ENCODE data around the gene SLCO4A1.
A peak's percentile ranks its signal among the peaks of the same experiment; 100 is the strongest.

SLCO4A1 gene, protein sequence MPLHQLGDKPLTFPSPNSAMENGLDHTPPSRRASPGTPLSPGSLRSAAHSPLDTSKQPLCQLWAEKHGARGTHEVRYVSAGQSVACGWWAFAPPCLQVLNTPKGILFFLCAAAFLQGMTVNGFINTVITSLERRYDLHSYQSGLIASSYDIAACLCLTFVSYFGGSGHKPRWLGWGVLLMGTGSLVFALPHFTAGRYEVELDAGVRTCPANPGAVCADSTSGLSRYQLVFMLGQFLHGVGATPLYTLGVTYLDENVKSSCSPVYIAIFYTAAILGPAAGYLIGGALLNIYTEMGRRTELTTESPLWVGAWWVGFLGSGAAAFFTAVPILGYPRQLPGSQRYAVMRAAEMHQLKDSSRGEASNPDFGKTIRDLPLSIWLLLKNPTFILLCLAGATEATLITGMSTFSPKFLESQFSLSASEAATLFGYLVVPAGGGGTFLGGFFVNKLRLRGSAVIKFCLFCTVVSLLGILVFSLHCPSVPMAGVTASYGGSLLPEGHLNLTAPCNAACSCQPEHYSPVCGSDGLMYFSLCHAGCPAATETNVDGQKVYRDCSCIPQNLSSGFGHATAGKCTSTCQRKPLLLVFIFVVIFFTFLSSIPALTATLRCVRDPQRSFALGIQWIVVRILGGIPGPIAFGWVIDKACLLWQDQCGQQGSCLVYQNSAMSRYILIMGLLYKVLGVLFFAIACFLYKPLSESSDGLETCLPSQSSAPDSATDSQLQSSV

DNA sequence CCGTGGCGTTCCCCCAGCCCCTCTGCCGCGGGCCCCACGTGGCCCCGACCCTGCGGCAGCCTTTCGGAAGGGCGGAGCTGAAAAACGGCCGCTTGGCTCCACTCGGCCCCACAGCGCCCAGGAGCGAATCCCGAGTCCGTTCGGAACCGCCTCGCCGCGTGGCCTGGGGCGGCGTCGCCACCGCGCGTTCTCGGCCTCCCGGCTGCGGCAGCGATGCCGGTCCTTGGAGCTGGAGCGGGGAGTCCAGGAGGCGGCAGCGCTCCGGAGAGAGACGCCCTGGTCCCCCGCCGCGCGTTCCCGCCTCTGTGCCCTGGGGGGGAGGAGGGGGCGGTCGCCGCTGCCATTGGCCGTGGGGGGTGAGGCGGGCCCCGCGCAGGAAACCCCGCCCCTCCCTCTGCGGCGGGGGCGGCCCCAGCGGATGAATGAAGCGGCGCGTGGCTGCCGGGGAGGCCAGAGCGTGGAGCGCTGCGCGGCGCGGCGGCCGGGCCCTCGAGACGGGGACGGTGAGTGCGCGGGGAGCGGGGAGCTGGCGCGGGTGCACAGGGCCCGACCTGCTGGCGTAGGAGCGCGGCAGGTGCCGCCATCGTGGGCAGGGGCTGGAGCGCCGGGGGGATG, at the start of gene SLCO4A1:
TSS of gene SLCO4A1 (plus strand) at position 453 of the 615 bp plus-strand sequence. CDS start 13,952 bp downstream, outside the sequence.
- peak in 34 of 56 donors; percentile 13 to 68 (median 32) for DNase-seq

DNA sequence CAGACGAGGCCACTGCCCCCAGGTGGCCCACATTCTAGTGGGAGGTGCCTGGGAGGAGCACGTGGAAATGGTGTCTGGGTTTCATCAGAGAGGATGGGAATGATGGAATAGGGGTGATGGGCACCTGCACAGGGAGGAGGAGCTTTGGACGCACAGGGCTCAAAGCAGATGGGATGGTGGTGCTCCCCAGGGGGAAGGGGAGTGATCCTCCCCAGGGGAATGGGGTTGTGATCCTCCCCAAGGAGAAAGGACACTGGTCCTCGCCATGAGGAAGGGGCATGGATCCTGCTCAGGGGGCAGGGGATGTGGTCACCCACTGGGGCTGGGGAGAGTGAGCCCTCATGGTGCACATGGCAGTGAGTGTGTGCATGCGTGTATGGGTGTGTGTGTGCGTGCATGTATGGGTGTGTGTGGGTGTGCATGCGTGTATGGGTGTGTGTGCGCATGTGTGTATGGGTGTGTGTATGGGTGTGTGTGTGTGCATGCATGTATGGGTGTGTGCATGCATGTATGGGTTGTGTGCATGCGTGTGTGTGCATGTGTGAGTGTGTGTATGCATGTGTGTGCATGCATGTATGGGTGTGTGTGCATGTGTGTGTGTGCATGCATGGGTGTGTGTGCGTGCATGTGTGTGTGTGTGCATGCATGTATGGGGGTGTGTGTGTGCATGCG, 49.7 kb upstream of the SLCO4A1 start:
- no peak for DNase-seq

DNA sequence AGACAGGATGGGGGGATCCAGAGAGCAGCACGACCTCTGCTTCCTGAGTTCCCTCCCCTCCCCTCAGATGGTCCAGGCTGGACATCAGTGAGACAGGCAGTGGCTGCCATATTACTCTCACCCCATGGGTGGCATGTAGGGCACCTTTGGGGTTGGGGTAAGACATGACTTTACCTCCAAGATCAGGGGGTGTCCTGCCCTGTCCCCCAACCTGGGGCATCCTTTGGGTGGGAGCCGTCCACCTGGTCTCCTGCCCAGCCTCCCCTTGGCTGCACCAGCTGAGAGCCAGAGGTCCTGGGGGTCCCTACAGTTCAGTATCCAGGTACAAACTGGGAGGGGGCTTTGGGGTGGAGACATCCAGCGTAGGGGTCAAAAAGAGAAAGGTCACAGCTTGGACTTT, 48.7 kb upstream of the SLCO4A1 start:
- DNase-seq = no peak

DNA sequence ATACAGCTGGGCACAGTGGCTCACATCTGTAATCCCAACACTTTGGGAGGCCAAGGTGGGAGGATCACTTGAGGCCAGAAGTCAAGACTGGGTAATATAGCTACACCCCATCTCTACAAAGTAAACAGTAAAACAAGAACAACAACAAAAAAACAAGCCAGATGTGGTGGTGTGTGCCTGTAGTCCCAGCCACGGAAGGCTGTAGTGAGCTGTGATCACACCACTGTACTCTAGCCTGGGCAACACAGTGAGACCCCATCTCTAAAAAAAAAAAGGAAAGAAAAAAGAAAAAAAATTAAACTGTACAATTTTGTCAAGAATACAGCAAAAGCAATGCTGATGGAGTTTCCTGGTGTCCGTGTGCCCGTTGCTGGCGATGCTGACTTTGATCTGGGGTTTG, 47.2 kb upstream of the SLCO4A1 start:
- DNase-seq = no peak

DNA sequence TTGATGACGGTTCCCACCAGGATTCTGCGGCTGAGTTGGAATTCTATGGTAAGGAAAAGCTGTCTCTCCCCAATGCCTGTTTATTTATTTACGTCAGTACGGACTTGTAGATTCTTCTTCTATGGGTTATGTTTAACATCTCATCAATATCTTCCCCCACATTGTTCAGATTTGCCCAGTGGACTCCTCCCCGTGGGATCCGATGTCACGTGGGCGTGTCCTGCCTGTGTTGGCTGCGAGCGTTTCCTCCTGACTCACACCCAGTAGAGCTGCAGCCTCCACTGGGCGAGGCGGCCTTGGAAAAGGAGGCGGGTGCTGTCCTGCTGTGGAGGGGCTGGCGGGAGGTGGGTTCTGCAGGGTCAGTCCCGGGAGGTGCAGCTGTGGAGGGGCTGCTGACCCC, 46.8 kb upstream of the SLCO4A1 start:
- peak in 1 of 56 donors; percentile 41 for DNase-seq

DNA sequence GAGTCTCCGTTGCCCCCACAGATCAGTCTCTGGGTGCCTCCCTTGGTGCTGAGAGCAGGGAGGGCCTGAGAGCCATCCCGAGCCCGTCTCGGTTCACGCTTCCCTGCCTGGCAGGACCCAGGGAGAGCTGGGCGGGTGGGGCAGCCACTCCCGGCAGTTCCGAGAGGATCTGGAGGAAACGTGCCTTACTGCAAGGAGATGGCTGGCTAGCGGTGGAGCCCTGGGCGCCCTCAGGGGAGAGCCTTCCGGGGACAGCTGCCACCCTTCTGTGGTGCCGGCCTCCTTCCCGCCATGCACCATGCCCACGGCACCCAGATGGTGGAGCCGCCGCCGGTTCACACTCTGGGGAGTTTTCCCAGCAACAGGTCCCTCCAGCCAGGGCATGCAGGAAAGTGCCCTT, 45.8 kb upstream of the SLCO4A1 start:
- no peak for DNase-seq

DNA sequence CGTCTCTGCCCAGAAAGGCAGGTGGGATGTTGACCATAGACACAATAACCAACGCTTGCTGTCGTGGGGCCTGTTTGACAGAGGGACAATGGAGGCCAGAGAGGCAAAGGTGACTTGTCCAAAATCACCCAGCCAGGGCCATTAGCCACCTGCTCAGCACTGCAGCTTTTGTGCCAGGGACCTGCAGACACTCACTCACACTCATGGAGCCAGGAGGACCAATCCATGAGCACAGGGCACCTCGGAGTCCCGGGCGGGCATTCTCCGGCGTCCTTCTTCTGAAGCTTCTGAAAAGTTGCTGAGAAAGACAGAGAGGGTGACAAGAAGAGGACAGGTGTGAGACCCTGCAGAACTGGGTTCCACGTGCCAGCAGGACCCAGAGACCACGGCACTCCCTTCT, 45.4 kb upstream of the SLCO4A1 start:
- no peak for DNase-seq

DNA sequence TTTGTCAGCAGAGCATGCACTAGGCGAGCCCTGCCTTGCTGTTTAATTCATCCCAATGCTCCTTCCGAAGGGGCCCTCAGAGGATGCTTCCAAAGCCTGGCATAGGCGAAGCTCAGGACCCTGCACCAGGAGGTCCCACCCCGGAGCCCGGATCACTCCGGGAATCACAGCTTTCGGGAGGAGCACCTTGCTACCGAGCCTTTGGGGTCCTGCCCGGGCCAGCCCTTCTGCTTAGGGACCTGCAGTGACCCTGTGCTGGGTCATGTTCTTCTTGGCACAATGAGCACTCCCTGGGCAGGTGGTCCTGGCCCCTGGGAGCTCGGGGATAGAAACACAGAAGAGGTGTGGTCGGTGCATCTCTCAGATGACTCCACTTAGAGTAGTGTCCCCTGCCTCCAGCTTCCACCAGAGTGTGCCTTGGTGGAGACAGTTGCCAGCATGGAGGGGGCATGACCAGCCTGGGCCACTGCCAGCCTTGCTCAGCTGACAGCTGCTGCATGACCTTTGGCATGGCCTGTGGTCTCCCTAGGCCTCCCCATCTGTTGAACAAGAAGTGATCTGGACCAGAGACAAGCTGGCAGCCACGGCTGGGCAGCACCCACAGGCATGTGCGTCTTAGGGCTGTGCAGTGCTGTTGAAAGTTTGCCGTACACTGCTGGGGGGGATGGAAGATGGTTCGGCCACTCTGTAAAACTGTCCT, 44.7 kb upstream of the SLCO4A1 start:
- no peak for DNase-seq

DNA sequence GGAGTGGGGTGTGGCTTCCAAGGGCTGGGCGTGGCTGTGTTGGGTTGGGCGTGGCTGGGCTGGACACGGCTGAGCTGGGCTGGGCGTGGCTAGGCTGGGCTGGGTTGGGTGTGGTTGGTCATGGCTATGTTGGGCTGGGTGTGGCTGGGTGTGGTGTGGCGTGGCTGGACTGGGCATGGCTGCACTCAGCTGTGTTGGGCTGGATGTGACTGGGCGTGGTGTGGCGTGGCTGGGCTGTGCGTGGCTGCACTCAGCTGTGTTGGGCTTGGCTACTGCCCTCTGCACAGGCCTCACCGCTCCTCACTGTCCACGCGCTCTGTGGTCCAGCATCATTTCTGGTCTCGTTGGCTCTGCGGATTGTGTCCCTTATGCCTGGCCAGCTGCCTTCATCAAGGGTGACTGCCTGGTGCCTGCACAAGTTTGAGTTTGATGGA, 43.5 kb upstream of the SLCO4A1 start:
- DNase-seq = no peak

DNA sequence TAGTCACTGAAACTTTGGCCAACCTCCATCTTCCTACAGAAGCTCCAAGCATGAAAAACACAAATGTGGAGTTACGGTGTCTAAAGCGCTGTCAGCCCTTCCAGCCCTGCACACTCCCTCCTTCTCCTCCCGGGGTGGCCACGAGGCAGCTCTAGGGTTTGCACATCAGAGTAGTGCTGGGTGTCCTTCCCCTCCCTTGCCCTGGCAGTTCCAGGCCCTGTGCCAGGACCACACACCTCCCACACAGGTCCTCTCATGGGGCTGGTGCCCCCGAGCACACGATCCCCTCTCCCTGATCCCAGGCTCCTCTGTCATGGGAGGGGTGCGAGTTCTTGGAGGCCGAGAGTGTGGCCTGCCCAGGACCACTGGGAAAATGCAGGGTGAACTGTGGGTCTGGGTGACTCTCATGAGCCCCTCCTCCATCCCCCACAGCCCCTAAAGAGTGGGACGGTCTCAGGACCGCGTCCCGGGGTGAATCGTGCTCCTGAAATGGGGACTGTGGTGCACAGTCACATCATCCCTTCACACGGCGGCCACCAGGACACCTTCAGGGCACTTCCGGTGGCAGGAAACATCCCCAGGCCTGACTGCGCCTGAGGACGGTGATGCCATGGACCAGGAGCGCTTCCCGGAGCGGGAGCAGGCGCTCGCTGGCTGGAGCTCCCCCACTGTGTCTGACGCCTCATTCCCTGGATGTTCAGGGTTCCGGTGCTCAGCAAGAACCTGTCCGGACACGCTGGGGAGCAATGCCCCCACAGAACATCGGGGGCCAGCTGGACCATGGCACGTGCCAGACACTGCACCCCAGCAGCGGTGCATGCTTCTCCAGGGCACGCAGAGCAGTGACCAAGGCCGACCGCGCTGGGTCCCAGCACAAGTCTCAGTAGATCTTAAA, 42.8 kb upstream of the SLCO4A1 start:
- no peak for DNase-seq

DNA sequence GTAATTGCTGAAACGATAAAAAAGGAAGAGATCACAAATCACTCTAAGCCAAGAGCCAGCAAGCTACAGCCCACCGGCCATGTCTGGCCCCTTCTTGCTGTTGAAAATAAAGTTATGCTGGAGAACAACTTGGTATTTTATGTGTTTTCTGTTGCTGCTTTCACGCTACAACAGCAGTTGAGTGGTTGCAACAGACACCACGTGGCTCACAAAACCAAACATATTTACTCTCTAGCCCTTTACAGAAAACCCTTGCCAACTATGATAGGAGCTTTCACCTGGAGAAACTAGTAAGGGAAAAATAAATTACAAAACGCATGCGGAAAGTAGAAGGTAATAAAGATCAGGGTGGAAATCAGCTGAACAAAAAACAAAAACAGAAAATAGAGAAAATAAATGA, 41.1 kb upstream of the SLCO4A1 start:
- no peak for DNase-seq

DNA sequence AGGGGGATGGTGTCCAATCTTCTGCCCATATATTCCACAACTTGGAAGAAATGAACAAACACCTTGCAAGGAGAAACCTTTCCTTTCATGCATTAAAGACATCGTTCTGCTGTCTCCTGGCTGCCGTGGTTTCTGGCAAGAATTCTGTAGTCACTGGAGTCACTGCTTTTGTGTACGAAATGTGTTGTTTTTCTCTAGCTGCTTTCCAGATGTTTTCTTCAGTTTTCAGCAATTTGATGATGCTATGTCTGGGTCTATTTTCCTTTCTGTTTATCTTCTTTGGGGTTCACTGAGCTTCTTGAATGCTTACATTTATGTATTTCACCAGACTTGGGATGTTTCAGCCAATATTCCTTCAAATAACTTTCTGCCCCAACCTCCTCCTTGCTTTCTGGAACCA, 40.6 kb upstream of the SLCO4A1 start:
- DNase-seq = no peak

DNA sequence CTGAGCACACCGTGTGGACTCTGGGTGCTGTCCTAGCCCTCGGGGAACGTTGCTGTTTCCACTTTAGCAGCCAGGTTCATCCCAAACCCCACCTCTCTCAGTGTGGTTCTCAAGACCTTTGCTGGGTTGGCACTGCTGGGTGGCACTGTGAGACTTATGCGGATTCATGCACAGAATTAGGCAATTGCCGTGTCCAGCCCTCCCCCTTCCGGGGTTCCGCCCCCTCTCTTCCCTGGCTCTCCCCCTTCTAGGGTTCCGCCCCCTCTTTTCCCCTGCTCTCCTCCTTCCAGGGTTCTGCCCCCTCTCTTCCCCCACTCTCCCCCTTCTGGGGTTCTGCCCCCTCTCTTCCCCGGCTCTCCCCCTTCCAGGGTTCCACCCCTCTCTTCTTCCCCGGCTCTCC, 39.8 kb upstream of the SLCO4A1 start:
- no peak for DNase-seq

DNA sequence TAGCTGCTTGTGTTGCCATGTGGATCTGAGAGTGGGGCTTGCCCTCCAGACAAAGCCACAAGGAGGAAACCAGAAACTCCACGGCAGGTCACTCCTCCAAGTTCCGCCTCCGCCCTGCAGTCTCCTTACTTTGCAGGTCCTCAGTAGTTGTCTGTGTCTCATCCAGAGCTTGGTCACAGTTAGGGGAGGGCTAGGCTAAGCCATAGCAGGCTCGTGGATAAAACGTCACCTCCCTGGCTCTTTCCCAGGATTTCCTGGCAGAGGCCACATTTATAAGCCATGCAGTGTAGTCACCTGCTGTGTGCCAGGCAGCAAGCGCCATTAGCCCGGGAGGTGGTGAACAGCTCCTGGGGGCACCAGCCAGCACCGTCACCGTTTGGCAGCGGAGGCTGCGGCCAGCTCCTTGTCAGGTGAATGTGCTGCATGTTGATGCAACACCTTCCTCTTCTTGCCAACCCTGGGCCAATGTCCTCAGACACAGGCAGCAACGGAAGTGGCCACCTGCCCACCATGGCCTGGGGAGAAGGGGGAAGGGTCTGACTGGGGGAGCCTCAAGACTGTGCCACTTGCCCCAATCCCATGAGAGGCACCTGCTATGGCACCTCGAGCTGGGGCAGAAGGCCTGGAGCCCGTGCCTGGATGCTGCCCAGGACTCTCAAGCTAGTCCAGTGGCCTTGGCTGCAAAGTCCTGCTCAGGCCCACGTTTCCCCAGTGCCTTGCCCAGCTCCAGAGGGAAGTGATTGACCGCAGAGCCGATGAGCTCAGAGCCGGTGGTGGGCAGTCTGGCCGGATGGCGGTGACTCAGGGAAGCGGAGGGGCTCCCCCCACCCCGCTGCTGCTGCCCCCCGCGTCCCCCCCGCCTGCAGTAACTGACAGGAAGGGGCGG, 39.0 kb upstream of the SLCO4A1 start:
- DNase-seq = peak in 8 of 56 donors; percentile 11 to 46 (median 23)

DNA sequence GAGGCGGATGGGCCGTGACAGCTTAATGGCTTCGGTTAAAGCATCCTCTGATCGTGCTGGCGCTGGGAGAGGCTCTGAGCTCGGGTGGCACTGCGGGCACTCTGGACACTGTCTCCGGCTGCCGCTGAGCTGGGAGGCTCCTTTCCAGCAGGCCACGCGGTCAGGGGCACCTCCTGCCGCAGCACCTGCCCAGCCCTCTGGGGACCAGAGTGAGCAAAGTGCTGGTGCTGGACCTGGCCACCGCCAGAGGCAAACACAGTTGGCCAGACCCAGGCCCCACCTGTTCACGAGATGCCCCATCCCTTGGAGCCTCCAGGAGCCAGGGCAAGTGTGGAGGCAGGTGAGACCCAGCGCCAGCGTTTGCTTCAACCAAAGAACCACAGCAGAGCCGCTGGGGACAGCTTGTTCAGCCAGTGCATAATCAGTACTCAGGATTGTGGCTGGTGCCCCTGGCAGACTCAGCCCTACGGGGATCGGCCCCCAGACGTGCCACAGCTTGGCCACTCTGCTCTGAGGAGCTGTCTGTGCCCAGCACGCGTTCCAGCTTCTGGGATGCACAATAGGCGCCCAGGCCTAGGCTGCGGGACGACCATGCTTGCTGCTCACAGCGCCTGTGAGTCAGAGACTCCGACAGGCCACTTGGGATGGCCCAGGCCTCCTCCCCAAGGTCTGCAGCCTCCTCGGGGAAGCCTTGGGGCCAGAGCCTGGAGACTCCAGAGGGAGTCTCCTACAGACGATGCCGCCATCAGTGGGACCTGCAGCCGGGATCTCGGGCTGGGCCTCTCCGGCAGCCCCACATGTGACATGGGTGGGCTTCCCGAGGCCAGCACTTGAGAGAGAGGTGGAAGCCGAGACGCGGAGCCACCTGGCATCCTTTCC, 38.2 kb upstream of the SLCO4A1 start:
- DNase-seq = no peak

DNA sequence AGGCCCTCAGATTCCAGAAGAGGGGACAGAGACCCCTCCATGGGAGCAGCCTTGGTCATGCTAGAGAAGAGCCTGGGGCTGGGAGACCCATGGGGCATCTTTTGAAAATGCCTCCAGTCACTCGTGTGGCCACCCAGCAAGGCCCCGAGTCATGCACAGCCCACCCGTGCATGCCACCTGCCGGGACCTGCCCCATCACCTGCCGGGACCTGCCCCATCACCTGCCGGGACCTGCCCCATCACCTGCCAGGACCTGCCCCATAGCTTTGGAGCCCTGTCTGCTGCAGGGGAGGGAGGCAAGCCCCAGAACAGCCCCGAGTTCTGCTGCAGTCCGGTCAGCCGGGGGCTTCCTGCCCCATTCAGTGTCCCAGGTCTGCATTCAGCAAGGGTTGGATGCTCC, 37.5 kb upstream of the SLCO4A1 start:
- no peak for DNase-seq

DNA sequence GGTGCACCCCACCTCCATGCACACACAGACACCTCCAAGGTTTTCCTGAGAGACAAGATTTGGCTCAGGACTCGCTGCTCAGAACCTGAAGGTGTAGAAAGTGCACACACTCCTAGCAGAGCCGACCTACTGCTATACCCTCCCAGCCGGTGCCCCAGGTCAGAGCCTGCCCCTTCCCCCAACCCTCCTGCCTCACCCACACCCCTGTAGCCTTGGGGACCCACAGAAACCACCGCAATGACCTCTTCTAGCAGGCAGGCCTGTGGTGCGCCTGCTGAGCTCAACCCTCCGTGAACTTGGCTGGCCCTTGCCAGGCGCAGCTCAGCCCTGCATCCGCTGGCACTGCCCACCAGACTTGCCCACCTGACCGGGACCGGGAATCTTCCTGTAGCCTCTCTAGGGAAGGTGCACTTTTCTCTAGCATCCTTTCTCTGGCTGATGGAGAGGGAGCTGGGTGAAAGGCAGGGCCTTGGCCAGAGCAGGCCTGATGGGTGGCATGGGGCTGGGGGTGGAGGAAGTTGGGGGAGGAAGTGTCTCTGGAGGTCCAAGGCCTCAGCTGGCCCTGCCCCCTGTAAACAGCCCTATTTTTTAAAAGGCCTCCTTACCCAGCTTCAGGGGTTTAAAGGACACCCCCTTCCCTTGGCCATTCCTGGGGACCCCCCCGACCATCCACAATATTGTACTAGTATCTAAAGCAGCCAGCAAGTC, 36.9 kb upstream of the SLCO4A1 start:
- DNase-seq = no peak
